ENCODE data around the gene CAB39.
"Not testable (repeated sequence)": the region's sequence is repeated elsewhere in the genome, so short reads cannot be mapped to it uniquely, and the experiment has no call there.

The CAB39 gene

DNA sequence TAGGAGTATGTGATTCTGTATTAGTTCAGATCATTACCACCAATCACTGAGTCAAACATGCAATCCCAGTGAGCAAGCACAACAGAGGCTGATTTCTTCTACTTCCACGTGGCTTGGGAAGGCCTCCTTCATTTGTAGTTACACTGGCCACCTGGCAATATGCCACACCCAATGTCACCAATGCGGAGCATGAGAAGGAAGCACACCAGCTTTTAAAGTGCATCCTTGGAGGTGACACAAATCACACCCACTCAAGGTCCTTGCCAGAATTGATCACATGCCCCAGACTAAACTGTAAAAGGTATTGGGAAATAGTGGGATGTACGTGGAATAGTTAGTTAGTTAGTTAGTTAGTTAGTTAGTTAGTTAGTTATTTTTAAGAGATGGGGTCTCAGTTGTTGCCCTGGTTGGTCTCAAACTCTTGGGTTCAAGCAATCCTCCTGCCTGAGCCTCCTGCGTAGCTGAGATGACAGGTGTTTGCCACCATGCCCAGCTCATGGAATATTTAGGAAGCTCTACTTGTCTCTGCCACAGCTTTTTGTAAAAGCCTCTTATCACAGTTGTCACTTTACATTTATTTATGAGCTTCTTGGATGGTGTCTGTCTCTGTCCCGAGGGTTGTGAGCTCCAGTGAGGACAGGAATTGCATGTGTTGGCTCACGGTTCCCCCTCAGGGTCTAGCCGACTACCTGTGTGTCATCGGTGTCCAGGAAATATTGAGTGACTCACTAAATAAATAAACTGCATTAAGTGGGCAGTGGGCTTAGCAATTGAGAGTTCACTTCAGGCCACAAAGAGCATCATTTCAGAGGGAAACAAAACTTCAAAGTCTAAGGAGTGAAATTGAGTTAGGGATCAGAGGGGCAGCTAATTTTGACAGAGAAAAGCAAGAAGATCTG is 28.1 kb upstream of the CAB39 start:
- no peak for DNase-seq

DNA sequence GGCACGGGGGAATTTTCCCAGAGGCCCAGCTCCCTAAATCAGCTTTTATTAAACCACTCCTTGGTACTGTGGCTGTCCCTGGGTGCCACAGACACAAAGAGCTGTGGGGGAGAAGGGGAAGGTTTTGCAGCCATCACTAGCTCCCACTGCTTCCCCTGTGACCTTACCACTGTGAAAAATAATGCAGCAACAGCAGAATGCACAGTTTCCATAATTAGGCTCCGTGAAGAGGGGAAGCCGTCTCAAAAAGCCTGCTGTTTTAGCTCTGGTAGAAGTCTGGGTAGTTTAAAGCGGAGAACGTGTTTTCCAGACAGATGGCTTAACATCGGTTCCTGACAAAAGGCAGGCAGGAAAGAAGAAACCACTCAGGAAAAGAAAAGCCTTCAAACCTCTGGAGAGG is 27.5 kb upstream of the CAB39 start:
- no peak for DNase-seq

DNA sequence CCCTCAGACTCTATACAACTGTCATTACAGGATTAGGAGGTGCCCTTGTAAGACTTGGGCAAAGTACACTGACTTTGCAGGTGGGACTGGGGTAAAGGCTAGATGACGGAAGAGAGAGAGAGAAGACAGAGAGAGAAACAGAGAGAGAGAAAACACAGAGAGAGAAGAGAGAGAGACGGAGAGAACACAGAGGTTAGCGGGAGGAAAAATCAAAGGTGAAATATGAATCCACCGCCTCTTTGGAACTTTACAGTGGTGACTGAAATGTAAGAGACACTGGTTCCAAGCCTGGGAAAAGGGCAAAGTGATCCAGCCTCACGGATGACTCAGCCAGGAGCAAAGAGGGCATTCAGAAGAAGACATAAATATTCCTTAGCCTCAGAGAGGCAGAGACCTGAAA is 25.1 kb upstream of the CAB39 start:
- DNase-seq = no peak

DNA sequence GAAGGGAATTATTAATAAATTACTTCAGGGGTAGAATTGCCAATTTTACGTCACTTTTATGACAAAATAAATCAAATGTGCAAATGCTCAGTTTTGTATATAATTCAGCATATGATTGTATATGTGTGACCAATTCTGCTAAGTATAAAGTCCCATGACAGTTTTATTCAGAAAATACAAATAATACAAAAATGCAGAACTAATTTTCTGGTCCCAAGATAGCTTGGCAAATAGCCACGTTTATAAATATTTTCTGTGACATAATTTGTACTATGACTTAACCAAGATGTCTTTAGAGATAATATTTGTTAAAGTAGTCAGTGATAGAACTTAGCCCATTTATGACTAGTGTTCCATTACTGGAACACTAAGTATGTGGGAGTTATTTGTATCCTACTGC is 24.2 kb upstream of the CAB39 start:
- DNase-seq = no peak

DNA sequence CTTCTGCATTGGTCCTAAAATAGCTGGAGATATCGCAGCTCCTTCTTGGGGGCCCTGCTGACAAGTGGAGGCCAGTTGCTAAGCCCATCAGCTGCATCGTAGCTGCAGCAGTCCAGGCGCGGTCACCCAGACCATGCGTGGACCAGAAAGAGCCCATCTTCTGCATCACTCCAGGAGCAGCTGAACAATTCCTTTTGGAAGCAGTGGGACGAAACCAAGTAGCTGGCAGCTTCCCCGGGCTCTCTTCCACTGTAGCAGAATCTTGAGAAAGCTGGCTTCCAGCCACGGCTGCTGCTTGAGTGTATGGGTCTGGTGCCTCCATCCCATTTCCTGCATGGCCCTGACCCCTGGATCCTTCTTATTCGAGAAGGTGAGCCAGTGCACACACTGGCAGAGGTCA is 22.2 kb upstream of the CAB39 start:
- no peak for DNase-seq

DNA sequence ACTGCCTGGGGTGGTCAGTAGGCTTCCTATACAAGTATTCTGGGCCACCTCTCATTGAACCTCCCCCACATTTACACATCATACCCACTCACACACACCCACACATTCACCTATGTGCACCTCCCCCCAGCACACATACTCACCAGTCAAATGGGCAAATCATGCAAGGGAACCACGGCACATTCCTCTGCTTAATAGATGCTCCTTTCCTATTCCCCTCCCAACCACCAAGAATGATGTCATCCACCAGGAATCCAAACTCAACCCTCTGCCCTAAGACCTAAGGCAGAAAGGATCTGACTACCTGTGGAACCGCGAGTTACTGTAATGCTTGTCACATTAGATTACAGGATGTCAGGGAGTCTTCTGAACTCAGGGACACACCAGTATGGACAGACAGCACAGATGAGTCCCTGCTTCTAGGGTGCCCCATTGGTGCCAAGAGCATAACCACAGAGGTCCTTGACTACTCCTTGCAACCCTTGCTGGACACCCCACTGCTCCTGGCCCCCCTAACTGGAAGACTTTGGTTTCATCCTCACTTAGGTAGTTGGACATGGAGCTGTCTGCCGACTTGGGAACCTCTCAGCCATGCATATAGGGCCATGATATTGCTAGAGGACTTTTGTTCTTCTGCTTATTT is 21.5 kb upstream of the CAB39 start:
- DNase-seq = no peak

DNA sequence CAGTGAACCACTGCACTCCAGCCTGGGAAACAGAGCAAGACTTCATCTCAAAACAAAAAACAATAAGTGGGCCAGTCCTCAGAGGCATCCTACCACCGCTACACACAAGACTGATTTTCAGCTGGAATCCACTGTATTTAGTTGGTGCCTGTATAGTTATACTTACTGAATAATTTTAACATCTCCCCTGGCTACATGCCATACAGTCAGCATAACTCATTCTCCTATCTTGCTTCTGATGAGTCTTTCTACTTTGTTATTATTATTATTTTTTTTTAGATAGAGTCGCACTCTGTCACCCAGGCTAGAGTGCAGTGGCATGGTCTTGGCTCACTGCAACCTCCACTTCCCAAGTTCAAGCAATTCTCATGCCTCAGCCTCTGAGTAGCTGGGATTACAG is 19.9 kb upstream of the CAB39 start:
- no peak for DNase-seq

DNA sequence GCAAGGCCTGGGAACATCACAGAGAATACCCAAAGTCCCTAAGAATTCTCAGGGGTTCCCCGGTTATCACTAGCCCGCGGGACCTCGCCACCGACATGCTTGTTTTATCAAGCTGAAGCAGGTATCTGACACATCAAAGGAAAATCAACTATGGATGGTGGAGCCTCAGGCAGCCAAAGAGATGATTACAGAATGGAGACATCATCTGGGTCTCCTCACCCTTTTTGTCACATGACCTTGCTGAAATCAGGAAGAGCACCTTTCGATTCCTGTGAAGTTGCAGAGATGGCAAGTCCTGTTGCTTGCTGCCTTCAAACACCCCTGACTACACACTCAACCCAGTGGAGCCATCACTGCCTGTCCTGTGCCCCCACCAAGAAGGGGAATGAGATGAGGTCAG is 19.2 kb upstream of the CAB39 start:
- no peak for DNase-seq

DNA sequence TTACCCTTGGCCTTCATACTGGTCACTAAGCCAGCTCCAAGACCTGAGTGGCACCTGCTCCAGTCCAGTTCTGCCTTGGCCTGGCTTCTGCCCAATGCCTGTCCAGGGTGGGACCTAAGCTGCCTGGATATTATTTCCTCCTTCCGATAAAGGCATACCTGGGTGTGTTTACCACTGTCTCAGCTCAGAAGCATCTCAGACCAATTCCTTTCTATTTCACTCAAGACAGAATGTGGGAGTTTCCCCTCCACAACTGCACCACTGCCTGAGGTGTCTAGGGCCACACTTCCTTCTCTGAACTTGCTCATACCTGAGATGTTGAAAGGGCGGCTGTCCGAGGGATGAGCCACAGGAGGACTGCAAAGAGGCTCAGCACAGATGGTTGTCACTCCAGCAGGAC is 18.4 kb upstream of the CAB39 start:
- no peak for DNase-seq

DNA sequence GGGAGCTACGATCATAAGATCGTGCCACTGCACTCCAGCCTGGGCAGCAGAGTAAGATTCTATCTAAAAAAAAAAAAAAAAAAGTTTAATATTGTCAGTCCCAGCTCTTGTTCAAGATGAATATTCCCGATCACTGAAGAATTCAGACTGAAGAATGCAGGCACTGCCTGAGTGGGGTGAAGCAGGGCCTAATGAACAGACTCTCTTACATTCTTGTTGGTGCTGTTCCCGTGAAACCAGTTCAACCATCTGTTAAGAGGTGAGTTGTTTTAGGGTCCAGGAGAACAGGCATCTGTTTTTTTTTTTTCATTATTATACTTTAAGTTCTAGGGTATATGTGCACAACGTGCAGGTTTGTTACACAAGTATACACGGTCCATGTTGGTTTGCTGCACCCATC is 17.1 kb upstream of the CAB39 start:
- DNase-seq = no peak

DNA sequence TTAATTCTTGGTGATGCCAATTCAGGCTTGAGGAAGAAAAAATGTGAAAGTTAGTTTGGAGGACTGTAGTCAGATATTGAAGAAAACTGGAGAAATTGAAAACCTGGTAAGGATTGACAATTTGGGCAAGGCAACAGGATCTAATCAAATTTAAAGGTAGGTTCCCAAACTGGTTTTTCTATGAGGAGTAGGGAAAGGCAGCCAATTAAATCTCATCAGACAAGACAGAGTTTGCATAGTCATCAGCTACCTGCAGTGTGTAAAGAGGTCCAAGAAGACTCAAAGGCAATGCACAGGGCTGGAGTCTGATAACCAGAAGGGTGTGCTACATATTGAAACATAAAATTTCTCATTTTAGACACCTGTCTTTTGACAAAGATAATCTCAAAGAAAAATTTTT is 16.0 kb upstream of the CAB39 start:
- DNase-seq = no peak

DNA sequence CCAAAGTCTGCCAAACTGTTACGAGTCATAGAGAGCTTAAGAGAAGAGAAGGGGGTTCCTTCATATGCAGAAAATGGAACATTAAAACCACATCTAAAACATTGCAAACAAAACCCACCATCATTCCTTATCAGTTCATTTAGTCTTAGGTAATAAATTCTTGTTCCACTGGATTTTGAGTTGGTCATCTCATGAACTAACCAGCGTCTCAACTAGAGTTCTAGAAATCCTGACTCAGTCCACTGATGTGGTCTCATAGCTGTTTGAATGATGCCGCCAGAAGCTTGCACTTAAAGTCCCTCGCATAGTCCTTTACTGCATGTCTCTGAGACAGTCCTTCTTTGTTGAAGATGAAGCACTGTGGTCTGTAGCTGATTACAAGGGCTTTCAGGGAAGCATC is 15.0 kb upstream of the CAB39 start:
- no peak for DNase-seq

DNA sequence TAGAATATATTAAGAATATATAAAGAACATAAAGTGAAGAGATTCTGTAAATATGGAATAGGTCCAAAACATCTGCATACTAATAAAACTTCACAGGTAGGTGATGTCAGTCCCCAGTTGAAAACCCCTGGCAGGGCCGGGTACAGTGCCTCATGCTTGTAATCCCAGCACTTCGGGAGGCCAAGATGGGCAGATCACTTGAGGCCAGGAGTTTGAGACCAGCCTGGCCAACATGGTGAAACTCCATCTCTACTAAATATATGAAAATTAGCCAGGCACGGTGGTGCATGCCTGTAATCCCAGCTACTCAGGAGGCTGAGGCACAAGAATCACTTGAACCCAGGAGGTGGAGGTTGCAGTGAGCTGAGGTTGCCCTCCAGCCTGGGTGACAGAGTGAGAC is 13.9 kb upstream of the CAB39 start:
- not testable (repeated sequence) for DNase-seq

DNA sequence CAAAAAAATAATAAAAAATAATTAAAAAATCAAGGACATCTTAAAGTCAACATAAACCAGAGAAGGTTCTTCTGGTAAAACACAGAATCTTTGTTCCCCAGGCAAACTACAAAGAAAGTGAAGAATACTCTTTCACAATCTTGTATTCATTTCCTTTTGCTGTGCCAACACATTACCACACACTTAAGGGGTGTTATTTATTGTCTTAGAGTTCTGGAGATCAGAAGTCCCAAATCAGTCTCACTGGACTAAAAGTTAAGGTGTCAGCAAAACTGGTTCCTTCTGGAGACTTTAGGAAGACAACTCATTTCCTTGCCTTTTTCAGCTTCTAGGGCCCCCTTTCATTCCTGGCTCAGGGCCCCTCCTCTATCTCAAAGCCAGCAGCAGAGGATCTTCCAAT is 12.2 kb upstream of the CAB39 start:
- DNase-seq = no peak

DNA sequence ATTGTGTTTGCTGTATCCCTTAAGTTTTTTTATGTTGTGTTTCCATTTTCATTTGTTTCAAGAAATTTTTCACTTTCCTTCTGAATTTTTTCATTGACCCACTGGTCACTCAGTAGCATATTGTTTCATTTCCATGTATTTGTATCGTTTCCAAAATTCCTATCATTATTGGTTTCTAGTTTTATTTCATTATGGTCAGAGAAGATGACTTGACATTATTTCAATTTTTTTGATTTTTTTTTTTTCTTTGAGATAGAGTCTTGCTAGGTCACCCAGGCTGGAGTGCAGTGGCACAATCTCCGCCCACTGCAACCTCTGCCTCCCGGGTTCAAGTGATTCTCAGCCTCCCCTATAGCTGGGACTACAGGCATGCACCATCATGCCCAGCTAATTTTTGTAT is 11.3 kb upstream of the CAB39 start:
- DNase-seq = no peak

DNA sequence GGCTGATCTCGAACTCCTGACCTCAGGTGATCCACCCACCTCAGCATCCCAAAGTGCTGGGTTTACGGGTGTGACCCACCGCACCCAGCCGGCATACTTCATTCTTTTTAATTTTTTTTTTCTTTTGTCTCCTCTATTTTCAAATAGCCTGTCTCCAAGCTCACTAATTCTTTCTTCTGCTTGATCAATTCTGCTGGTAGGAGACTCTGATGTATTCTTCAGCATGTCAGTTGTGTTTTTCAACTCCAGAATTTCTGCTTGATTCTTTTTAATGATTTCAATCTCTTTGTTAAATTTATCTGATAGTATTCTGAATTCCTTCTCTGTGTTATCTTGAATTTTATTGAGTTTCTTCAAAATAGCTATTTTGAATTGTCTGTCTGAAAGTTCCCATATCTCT is 10.2 kb upstream of the CAB39 start:
- DNase-seq = not testable (repeated sequence)

DNA sequence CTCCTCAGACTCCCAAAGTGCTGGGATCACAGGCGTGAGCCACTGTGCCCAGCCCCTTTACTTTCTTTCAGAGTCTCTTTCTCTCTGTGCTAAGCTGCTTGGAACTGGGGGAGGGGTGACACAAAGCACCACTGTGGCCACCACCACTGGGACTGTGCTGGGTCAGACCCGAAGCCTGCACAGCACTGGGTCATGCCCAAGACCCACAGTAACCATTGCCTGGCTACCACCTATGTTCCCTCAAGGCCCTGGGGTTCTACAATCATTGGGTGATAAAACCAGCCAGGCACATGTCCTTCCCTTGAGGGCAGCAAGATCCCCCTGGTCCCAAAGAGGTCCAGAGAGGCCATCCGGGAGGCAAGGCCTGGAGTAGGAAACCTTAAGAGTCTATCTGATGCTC is 9.1 kb upstream of the CAB39 start:
- DNase-seq = no peak

DNA sequence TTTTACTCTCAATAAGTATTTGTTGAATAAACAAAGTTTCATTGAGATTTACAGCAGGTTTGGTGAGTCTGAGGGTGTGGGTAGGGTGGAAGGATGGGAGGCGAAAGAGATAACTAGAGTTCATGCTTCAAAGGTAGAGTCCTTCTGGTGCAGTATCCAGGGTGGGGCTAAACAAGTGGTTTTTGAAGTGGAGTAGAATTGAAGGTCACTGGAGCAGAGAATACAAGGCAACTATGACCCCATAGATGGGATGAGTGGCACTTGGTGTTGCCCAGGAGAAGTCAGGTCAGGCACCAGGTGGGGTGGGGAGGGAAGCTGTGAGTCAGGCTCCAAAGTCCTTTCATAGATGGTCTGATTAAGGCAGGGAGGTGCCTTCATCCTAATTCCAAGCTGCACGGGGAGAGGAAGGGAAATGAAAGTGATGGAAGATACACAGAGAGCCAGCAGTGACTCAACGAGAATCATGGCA is 6.6 kb upstream of the CAB39 start:
- DNase-seq = no peak

DNA sequence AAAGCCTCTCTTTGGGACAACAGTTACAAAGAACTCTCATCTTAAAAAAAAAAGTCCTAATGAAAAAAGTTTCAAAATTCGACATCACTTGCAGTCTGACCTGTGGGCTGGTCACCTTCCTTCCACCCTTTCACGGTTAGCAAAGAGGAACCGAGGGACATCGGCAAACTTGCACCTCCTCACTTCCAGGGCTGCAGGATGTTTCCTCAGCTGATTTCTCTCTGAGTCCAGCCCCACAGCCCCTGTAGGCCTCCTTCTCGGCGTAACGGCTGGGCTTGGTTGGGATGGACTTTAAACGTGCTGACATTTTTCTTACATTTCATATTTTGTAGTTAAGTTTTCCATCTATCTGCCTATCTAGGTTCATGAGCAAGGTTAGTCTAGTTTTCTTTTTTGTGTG is 5.7 kb upstream of the CAB39 start:
- DNase-seq = no peak

DNA sequence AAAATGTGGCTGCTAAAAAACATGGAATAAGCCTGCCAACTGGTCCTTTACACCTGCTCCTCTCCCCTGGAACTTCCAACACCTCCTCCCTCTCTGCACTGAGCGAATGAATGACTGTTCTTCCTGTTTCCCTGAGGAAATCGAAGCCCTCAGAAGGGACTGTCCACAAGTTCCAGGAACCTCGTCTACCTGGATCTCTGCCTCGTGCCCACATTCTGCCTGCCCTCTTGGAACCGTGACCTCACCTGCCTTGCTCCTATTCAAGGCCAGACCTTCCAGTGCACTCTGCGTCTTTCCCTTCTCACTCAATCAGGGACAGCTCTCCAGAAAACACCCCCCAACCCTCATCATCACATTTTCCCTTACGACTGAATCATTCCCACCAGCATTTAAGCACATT is 4.4 kb upstream of the CAB39 start:
- DNase-seq = no peak

DNA sequence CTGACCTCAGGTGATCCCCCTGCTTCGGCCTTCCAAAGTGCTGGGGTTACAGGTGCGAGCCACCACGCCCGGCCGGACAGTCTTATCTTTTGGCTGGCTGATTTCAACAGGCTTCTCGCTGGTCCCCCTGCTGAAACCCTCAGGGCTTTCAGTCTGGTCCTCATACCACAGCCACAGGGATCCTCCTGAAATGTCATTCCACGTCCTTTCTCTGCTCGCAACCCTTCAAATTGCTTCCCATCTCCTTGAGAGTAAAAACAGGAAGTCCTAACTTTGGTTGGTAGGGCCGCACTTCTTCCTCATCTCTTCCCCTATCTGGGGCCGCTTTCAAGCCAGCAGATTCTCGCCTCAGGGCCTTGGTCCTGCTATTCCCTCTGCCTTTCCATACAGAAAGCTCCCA is 1.4 kb upstream of the CAB39 start:
- DNase-seq = no peak

DNA sequence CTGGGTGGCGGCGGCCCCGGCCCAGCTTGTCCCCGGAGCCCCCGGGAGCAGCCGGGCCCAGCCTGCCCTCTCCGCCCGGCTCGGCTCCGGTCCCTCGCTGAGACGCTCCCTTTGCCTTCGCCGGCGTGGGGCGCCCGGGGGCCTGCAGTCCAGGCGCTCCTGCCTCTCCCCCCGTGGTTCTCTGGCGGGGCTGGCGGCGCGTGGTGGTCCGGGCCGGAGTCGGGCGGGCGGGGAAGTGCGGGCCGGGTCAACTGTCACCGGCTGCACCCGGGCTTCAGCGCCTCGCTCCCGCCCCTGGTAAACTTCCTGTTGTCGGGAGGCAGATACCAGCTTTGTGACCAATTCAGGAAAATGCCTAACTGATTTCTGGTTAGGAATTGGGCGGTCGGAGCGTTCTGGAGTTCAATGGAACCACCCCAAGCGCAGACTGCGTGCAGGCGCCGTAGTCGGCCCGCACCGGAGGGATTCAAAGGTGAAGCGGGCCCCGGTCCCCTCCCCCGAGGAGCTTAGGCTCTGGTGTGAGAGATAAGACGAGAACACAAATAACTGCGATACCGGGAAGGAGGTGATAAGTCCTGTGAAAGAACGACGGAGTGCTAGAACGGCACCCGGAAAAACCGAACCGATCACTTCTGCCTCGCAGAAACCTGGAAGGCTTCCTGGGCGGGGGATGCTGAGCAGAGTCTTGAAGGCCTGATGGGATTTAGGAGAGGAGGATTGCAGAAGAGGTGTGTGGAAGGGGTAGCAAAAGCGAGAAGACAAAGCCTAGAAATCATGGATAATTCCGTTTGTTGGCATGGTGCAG is 891 bp downstream of the CAB39 start:
- DNase-seq = no peak

DNA sequence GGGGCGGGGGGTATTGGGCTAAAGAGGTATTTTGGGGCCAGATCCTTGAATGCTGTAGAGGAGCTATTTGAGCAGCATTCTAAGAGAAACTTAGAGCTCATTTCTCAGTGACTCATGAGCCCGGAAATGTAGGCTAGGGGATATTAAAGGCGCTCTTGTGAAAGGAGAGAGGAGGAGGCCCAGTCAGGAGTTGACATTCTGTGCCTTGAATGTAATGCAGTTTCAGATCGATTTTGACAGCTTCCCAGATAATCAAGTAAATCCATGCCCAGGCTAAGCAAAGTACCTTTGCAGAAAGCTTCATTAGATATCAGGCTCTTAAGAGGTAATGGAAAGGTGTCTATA is 1.5 kb downstream of the CAB39 start:
- DNase-seq = no peak

DNA sequence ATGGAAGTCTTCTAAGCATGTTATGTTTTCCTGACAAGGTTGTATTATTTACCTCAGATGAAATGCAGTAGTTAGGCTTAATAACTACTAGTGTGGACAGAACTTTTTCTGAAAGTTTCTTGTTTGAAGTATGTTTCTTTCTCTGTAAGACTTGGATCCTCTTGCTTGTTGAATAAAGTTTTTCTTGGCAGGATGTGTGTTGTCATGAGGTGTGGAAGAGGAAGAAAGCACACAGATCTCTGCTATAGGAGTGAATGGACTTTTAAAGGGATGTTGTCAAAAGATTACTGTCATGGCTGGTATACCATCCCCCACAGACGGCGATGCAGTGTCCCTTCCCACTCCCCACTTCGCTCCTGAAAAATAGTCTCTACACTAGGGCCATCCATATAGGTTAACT is 2.6 kb downstream of the CAB39 start:
- DNase-seq = no peak
